T-helper 2 cell (primary cell): ENCODE results near the gene EMILIN3.
A peak's percentile ranks its signal among the peaks of the same experiment; 100 is the strongest.

Experiments used
- DNase-seq, 5 experiments: peaks; one replicate each; pipeline versions ENCODE4 v3.0.0 to v3.0.0-alpha.2; 2012 to 2022

The EMILIN3 gene

DNA sequence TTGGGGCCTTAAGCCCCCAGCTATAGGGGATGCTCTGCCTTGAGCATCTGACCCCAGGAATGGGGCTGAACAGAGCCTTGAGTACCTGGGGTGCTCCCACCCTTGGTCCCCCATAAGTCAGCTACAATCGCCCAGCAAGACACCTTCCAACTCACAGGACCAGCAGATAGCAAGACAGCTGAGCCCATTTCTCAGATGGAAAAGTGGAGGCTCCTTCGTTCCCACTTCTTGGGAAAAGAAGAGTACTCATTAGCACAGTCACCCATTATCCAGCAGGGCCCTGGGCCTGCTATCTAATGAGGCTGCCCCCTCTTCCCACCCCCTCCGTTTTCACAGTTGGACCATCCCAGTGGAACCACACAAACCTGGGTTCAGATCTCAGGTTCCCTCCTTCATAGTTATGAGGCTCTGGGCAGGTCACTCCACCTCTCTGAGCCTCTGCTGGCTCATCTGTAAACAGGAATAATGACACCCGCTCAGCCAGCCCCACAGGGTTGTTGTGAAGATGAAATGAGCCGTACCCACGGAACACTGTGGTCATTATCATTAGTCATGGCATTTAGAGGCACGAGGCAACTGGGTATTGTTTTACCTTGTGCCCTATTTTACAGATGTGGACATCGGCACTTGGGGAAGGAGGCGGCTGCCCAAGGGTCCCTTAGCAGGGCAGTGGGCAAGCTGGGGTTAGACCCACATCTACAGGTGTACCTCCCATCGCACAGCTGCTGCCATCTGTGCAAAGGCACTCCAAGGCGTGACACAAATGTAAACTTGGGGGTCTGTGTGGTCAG, 21.5 kb downstream of the EMILIN3 start:
- no peak for DNase-seq

DNA sequence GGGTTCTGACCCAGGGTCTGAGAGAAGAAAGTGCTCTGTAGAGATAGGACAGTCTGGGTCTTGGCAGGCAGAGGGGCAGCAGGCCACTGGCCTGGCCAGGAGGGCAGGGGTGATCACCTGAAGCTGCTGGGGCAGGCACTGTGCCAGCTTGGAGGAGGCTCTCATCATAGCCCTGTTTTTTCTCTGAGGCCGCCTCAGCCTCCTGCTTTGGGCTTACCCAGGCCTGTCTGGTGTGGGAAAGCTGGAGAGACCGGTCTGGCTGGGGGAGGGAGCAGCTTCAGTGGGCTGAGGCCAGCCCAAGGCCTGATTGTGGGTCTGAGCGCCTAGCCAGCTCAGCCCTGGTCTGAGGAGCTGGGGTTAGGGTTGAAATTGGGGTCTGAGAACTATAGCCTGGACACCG, 22.1 kb downstream of the EMILIN3 start:
- DNase-seq, result no peak

DNA sequence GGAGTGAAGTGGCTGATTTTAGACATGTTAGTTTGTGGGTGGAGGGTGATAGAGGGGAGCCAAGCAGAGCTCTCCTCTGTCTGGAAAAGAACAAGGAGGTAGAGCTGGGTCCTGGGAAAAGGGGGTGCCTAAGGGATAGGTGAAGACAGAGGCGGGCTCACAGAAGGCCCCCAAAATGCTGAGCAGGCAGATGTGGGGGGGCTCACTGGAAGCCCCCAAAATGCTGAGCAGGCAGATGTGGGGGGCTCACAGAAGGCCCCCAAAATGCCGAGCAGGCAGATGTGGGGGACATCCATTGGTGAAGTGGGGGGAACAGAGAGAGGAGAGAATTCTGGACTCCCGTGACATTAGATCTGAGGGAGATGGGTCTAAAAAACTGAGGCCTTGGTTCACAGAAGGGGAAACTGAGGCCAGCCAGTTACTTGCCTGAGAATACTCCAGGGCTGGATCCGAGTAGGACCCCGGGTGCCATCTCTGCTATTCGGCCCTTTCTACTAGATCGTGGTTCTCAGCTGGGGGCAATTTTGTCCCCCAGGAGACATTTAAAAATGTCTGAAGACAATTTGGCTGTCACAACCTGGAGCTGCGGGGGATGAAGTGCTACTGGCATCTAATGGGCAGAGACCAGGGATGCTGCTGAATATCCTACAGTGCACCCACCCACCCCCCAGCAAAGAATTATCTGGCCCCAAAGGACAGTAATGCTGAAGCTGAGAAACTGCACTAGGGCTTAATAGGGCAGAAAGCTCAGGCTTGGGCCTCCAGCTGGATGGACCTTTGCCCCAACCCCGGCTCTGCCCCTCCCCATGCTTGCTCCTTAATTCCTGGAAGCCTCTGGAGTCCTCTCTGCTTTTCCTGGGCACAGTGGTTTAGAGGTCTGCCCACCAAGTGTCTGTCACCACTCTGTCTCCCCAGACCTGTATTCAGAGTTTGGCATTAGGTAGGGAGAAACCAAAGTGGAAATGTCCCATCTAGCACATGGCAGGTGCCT, 23.8 kb downstream of the EMILIN3 start:
- DNase-seq, result no peak

DNA sequence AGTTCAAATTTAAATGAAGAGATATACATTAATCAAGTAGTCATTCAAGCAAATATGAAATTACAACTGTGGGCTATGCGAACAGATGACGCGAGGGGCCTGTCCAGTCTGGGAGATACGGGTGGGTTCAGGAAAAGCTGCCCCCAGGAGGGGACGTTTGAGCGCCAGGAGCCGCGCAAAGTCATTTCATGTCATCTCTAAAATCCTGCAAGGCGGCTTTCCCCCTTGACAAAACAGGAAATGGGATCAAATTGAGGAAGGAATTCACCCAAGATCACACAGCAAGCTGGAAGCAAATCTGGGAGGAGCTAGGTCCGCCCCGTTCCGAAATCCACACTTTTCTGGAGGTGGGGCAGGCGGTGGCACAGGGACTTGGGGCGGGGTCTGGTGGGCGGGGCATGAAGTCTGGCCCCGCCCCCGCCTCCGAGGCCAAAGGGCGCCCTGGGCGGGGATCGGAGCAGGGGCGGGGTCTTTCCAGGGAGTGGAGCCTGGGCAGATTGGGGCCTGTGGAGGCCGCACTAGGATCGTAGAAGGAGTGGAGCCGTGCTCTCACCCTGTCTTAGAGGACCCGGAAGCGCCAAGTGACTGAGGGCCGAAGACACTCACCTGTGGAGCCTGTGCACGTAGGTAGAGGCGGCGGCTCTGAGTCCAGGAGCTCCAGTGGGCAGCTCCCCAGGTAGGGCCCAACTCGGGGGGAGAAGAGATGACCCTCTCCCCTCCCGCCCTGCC, 26.1 kb downstream of the EMILIN3 start, which contains the start of gene LPIN3:
Gene LPIN3, plus strand, starts transcription at position 495 of the 729 bp plus-strand sequence. CDS start 4,983 bp downstream, outside the sequence.
- DNase-seq, result peak; percentile 14 to 50 (median 42)

DNA sequence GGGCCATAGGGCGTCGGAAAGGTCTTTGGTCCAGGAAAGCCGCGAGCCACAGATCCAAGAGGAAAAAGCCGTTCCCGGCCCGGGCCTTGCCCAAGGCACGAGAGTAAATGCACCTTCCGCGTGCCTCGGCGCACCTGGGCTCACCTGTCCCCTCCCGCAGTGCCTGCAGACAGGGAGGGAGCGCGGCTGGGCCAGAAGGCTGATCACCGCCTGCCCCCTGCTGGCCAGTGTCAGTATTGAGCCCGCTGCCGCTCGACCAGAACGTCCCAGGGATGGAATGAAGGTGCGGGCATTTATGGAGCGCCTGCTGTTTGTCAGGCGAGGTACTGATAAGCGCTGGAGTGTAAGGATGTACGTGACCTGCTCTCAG, 26.7 kb downstream of the EMILIN3 start:
- peak; percentile 67 to 78 (median 76) for DNase-seq

DNA sequence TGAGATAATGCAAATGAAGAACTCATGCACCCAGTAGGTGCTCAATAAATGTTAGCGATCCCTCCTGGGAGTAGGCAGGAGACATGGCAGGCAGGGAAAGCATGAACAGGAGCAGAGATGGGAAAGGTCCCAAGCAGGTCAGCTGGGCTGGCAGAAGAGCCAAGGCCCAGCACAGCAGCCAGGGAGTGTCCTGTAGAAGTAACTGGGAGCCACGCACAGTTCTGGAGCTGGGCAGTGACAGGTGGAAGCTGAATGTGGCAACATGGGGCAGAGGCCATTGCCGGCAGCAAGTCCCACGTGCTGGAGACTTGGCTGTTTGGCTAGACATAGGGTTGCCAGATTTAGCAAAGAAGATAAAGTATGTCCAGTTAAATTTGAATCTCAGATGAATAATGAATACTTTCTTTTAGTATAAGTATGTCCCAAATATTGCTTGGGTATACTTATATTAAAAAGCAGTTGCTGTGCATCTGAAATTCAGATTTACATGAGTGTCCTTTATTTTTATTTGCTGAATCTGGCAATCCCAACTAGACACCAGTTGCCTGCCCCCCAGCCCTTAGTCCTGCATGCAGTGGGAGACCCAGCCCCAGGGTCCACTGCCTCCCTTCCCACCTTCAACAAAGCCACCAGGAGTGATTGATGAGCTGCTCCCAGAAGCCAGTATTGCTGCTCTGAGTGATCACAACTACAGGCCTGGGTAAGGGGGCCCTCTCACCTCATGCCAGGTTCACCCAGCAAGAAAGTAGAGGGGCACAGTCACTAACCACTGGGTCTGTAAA, 29.7 kb downstream of the EMILIN3 start:
- DNase-seq, result no peak

DNA sequence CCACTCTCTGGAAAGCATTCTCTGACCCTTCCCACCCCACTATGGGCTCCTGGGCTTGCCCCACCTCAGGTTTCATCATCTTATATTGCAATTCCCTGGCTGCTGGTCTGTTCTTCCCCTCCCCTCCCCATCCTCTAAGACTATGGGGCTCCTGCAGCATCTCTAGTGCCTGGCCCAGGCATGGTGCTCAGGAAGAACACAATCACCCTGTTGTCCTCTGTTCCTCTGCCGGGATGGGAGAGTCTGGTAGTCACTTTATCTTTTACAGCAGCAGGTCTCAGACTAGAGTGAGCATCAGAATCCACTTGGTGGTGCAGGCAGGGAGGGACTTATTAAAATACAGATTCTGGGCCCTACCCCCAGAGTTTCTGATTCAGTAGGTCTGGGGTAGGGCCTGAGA, 31.0 kb downstream of the EMILIN3 start:
- no peak for DNase-seq

DNA sequence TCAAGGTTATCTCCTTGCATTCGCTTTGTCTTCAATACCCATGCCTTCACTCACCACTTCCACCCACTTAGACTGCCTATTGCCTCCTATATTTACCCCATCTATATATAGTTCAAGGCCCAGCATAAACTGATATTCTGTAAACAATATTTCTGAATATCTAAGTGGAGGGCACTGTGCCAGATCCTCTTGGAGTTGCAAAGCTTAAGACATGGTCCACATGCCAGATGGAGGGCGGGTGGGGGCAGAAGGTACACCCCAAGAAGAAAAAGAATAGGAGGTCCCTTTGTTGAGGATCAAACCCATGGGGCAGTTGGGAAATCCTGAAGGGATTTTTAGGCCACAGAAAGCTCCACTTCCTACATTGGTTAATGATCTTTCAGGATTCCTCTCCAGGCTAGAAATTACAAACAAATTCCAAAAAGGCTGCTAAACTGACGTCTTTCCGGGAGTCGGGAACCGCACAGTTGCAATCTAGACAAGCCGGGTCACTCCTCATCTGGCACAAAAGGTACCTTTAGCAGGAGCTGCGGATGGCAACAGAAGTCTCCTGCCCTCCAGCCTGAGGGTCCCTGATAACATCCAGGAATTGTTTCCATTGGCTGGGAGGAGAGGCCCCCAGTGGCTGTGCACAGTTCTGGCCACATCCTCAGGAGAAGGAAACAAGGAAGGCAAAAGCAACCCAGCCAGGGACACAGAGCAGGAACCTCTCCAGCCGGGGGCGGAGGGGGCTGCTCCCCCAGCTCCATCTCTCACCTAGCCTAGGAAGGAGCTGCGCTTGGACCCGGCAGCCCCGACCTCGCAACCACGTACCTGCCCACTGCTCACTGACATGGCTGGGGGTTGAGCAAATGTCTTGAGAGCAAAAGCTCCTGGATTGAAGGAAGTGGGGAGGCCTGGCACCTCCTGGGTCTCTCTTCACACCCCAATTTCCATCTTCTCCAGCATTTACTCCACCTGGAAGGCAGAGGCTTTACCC, 31.9 kb downstream of the EMILIN3 start:
- DNase-seq, result no peak

DNA sequence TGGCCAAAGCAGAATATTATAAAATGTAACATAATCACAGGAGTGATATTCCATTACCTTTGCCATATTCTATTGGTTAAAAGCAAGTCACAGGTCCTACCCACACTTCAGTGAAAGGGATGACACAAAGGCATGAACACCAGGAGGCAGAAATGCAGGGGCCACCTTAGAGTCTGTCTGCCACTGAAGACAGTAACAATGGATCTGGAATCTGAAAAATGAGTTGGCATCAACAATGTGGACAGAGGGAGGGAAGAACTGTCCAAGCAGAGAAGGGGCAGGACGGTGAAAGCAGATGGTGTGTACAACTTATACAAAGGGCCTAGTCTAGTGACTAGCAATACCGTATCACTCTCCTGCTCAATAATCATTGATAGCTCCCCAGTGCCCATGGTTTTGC, 32.6 kb downstream of the EMILIN3 start:
- no peak for DNase-seq

DNA sequence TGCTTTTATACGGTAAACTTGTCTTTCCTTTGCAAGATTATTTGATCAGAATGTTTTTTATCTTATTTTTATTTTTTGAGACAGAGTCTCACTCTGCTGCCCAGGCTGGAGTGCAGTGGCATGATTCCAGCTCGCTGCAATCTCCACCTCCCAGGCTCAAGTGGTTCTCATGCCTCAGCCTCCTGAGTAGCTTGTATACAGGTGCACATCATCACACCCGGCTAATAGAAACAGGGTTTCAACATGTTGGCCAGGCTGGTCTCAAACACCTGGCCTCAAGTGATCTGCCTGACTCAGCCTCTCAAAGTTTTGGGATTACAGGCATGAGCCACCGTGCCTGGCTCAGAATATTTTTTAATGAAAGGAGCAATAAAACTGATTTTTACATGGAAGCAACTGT, 34.9 kb downstream of the EMILIN3 start:
- no peak for DNase-seq

DNA sequence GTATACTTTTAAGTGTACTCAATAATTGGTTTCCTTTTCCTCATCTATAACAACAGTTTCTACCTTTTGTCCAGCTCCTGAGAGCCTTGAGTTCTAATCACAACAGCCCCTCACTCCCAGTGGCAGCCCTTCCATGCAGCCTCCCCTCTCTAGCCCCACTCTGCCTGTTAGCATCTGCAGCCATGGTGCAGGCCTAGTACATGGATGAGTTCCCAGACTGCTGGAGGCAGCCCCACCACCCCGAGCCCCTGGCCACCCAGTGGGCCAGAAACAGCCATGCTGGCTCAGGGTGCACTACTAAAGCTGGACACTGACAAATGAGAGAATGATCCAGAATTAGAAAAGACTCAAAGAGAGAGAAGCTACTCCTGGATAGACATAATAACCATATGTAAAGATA, 35.7 kb downstream of the EMILIN3 start:
- DNase-seq, result no peak

DNA sequence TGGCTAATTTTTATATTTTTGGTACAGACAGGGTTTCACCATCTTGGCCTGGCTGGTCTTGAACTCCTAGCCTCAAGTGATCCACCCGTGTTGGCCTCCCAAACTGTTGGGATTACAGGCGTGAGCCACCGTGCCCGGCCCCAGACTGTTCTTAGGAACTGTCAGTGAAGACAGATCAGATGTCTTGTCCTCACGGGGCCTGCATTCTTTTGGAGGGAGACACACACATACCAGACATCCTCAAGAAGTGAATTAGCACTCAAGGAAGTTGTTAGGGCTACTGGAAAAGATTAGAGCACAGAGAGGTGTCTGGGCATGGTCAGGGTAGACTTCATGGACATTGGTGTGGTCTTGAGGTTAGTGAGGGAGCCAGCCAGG, 36.3 kb downstream of the EMILIN3 start:
- DNase-seq, result no peak

DNA sequence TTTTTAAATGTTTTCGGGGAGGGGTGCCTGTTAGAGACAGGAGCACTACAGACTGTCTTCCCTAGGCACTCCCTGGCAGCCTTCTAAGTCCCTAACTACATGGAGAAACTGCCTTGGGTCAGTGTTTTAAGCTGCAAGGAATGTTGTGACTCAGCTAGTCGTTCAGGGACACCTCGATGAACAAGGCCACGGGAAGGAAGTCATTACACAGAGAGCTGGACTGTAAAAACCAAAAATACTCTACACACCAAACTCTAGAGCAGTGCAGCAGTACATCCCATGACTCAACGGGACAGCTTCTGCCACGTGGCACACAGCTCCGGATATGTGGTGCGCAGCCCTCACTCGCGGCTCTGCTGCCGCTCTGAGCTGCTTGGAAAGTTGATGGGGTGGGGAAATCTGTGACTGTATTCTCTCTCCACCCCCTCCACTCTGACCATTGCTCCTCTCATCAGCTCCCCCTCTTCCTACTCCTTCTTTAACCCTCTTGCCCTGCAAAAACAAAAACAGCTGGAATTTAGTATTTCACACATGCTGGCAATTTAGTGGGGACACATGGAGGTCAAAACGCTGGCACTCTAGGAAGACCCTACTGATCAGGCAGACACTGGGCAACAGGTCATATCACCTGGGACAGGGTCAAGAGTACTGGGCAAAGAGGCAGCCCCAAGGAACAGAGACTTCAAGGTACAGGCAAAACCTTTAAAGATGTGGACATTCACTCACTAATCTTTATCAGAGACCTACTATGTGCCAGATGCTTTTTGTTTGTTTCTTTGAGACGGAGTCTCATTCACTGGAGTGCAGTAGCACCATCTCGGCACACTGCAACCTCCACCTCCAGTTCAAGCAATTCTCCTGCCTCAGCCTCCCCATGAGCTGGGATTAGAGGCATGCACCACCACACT, 36.9 kb downstream of the EMILIN3 start:
- DNase-seq, result peak in 3 of 5 experiments; percentile 18 to 81 (median 21)

DNA sequence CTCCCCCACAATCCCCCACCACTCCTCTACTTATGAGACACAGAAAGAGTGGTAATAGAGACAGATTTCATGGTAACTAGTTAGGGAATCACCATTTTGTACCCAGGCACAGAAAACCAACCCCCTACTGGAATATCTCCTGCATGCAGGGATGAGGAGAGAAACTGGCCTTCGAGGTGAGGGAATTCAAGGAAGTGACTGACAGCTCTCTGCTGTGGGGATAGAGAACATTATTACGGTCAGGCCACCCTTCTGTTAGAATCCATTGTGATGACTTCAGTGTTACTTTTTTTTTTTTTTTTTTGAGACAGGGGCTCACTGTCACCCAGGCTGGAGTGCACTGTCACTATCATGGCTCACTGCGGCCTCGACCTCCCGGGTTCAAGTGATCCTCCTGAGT, 39.4 kb downstream of the EMILIN3 start:
- DNase-seq, result no peak

DNA sequence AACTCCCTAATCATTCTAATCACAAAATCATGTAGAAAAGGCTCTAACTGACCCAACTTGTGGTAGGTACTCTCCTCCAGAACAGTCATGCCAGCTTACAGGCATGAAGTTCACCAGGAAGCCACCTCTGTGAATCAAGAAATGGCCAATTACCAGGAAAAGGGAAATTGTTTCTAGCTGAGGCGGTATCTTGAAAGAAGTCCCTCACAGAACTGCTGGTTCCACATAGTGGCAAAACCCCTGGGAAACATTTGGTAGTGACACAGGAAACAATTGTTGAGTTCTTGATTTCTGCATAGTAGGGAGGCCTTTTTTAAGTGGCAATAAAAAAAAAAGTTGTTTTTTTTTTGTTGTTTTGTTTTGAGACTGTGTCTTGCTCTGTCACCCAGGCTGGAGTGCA, 45.6 kb downstream of the EMILIN3 start:
- DNase-seq, result no peak

DNA sequence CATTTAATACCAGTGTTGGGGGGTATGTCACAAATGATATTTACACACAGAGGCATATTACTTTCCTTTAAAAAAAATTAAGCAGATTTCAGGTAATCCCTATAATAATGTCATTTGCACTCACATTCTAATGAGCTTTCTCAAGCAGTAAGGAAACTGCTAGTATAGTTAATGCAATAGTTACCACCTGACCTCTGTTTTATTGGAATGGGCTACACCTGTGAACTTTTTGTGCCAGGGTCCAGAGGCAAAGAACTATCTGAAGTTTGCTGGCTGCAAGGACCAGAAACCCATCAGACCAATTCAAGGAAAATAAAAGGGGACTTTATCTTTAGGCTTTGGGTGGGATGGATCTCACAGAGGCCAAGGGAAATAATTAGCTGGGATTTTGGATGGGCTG, 46.2 kb downstream of the EMILIN3 start:
- no peak for DNase-seq

DNA sequence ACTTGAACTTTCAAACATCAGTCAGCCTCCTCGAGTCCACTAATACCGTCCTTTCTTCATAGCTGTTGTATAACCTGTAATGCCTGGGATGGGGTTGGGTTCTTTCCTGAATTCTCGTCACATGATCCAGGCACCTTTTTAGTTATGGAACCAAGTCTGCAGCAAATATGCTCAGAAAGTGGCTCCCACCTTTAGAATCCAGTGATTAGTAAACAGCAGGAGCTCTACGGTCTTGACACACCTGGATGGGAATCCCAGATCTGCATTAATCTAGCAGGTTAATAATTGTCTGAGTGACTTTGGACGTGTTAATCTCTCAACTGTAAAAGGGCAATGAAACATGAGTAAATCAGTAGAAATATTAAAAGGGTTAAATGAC, 48.4 kb downstream of the EMILIN3 start:
- no peak for DNase-seq

DNA sequence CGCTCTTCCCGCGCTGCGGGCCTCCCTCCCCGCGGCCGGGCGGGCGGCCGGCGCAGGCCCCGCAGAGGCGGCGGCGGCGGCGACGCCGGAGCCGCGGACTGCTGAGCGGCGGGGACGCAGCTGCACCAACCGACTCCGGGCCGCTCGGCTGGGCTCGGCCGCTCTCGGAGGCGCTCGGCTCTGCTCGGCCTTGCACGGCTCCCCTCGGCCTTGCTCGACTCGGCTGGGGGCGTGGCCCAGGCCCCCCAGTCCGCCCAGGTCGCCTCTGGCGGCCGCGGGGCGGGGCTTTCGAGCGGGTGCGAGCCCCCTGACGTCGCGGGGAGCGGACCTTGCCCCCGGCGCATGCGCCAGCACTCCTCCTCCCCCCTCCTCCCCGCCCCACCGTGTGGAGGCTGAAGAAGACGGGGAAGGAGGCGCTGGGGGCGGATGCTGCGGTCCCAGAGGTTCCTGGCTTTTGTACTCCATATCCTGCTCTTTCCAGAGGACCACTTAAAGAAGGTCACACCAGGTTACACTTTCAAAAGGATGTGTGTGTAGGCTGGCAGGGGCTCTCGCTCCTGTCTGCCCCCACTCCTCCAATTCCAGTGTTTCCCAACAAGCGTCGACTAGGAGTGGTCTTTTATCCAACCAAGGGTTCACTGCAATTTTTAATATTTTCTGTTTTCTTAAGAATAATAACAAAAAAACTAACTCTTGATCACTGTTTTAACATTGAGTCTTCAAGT, 48.9 kb downstream of the EMILIN3 start, which contains the start of gene ZHX3:
Gene ZHX3, minus strand, starts transcription at position 186 of the 725 bp plus-strand sequence. CDS start 112,815 bp downstream, outside the sequence.
- DNase-seq, result peak; percentile 92 to 98 (median 95)
